ENCODE data around the gene LGALS4.

DNA sequence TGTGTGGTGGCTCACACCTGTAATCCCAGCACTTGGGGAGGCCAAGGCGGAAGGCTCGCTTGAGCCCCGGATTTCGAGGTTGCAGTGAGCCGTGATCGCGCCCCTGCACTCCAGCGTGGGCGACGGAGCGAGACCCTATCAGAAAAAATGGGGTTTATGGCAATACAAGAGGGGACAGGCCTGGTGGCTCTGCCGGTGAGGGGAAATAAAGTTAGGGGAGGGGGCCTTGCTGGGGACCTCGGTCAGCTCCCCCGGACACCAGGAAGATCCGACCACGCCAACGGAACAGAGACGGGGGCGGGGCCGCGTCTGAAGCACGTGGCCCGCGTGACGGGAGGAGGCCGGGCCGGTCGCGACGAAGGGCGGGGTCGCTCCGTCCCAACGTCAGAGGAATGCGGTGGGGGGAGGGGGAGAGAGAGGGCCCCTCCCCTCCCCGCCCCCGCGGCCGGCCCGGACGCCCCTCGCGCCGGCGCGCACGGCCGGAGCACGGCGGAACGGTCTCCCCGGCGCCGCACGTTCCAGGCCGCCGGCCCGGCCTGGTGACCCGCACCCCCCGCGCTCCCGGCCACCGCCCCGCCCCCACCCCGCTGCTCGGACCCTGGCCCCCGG, 39.0 kb upstream of the LGALS4 start:
- TF ChIP-seq ESRRG (CRISPR knock-in tag; IDR thresholded peaks at IDR 0.05), result no peak
- no peak for TF ChIP-seq ZNF565 (CRISPR knock-in tag; conservative IDR thresholded peaks at IDR 0.05; ENCODE audit: low read depth)
- no peak for TF ChIP-seq BACH2 (CRISPR knock-in tag; IDR thresholded peaks at IDR 0.05; ENCODE audit: borderline replicate concordance)
- TF ChIP-seq ZNF8 (CRISPR knock-in tag; IDR thresholded peaks at IDR 0.05), result no peak
- no peak for TF ChIP-seq TCF4 (CRISPR knock-in tag; IDR thresholded peaks at IDR 0.05; ENCODE audit: borderline replicate concordance)
- TF ChIP-seq, protein P1, sequence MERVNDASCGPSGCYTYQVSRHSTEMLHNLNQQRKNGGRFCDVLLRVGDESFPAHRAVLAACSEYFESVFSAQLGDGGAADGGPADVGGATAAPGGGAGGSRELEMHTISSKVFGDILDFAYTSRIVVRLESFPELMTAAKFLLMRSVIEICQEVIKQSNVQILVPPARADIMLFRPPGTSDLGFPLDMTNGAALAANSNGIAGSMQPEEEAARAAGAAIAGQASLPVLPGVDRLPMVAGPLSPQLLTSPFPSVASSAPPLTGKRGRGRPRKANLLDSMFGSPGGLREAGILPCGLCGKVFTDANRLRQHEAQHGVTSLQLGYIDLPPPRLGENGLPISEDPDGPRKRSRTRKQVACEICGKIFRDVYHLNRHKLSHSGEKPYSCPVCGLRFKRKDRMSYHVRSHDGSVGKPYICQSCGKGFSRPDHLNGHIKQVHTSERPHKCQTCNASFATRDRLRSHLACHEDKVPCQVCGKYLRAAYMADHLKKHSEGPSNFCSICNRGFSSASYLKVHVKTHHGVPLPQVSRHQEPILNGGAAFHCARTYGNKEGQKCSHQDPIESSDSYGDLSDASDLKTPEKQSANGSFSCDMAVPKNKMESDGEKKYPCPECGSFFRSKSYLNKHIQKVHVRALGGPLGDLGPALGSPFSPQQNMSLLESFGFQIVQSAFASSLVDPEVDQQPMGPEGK (CRISPR knock-in tag; IDR thresholded peaks at IDR 0.05; ENCODE audit: borderline replicate concordance), result no peak
- no peak for TF ChIP-seq CREB5 (CRISPR knock-in tag; IDR thresholded peaks at IDR 0.05; ENCODE audit: low read depth)
- TF ChIP-seq ARNTL (CRISPR knock-in tag; IDR thresholded peaks at IDR 0.05; ENCODE audit: borderline replicate concordance, low read depth), result no peak
- TF ChIP-seq CSDC2 (CRISPR knock-in tag; IDR thresholded peaks at IDR 0.05), result no peak
- TF ChIP-seq OSR1 (CRISPR knock-in tag; IDR thresholded peaks at IDR 0.05), result no peak

Data from SK-N-SH treated with all-trans-retinoic acid at 6 μM for 48 hours (cell line).